ENCODE data around the gene DDX31. TPM values are rescaled to one million over a fixed set of nuclear protein-coding genes. Genes with fewer than 3 reads are reported as not detected.

Gene DDX31
- total RNA-seq, 2 experiments from 2014 or later = 28.3 to 28.8 TPM

DNA sequence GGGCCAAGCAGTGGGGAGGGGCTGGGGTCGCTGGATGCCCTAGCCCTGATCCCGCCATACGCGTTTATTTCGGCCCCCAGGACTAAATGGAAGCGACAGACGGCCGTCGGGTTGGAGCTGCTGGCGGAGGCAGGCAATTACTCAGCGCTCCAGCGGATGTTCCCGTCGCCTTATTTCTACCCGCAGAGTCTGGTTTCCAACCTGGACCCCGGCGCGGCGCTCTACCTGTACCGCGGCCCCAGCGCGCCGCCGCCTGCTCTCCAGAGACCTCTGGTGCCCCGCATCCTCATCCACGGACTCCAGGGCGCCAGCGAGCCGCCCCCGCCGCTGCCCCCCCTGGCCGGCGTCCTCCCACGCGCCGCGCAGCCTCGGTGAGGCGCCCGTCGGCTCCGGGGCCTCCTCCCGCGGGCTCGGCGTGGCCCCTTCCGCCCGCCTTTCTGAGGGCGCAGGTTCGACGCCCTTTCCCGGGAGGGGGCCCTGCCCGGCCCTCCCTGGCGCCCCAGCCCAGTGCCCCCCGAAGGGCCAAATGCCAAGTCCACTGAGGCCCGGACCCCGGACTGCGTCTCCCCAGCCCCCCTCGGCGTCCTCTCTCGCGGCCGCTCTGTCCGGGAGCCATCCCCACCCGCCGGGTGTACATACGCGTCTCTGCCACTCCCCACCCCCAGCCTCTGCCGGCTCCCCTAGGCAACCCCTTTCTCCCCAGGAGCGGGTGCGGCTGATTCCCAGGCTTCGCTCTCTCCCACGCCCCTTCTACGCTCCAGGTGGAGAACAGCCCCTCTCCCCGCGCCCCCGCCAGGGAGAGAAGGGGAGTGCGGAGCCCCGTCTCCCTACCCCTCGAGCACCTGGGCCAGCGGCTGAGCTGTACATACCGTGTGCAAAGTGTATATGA is 80.4 kb downstream of the DDX31 start:
- no TSS peak for BruUV-seq (replicated peaks)

DNA sequence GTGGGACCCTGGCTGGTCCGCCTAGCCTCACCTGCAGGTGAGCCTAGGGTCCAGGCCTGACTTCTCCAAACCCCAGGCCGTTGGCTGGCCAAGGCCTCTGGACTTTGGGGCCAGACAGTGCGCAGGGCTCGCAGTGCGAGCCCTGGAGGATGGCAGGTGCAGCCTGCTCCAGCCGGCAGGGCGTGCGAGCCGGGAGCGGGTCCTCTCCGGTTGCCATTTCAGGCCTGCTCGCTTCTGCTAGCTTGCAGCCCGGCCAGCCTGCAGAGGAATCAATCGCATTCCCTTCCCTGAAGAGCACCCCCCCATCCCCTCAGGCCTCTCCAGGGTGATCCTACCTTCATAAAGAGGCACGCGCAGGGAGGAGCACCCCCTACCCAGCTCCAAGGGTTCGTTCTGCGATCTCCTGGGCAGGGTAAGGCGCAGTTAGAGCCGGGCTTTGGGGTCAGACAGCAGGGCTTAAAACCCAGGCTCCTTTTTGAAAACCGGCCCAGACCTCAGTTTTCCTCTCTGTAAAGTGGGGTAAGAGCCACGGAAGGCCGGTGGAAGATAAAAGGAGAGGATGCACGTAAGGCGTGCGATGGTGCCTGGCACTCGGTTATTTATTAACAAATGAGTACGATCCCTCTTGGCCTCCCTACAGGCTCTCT is 81.2 kb downstream of the DDX31 start:
- intact Hi-C loops (cut with micrococcal nuclease; ENCODE audit: unreplicated experiment) = no loop called here
- no peaks in the 10 kb centered on the region for H3K4me1 ChIP-seq (ENCODE audit: insufficient read depth, low read length, poor library complexity, severe bottlenecking)
- no peaks in the 10 kb centered on the region for H3K79me2 ChIP-seq (ENCODE audit: insufficient read depth, low read depth, low read length)
- H3K27ac ChIP-seq (ENCODE audit: low read depth, low read length, poor library complexity, severe bottlenecking) = no peak overlapping the region
- DNase-seq (ENCODE audit: low spot score) = no peak
- ChIA-PET POLR2A (interaction anchor here (0.6 kb wide), 1 partner anchor 161 kb away, joined by 3 read pairs; no protein-coding TSS in a partner anchor), CTCF (ENCODE audit: unreplicated experiment) (no interaction called here)
- TF ChIP-seq, protein P1, sequence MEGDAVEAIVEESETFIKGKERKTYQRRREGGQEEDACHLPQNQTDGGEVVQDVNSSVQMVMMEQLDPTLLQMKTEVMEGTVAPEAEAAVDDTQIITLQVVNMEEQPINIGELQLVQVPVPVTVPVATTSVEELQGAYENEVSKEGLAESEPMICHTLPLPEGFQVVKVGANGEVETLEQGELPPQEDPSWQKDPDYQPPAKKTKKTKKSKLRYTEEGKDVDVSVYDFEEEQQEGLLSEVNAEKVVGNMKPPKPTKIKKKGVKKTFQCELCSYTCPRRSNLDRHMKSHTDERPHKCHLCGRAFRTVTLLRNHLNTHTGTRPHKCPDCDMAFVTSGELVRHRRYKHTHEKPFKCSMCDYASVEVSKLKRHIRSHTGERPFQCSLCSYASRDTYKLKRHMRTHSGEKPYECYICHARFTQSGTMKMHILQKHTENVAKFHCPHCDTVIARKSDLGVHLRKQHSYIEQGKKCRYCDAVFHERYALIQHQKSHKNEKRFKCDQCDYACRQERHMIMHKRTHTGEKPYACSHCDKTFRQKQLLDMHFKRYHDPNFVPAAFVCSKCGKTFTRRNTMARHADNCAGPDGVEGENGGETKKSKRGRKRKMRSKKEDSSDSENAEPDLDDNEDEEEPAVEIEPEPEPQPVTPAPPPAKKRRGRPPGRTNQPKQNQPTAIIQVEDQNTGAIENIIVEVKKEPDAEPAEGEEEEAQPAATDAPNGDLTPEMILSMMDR (conservative IDR thresholded peaks at IDR 0.05; ENCODE audit: low read length) = no peak
- TF ChIP-seq EZH2phosphoT487 (IDR thresholded peaks at IDR 0.05; ENCODE audit: borderline replicate concordance, low read depth, low read length) = no peak
- H3K4me3 ChIP-seq (ENCODE audit: low read depth, low read length, poor library complexity, severe bottlenecking) = no peak overlapping the region
- H3K9me3 ChIP-seq (ENCODE audit: low read length) = no peaks in the 10 kb centered on the region
- no peaks in the 10 kb centered on the region for H3K9me2 ChIP-seq (ENCODE audit: insufficient read depth, low read length)
- no peak overlapping the region for H2AFZ ChIP-seq (ENCODE audit: low read length)
- H3K4me2 ChIP-seq (ENCODE audit: low read length) = no peak overlapping the region
- no peaks in the 10 kb centered on the region for H4K20me1 ChIP-seq (ENCODE audit: insufficient read depth, low read length)
- no TSS peak for BruUV-seq (replicated peaks)
- peaks cover 7% of the 10 kb centered on the region; the same call in 1 of the 2 replicates for H3K36me3 ChIP-seq (ENCODE audit: insufficient read depth, low read length)

More for the DNA sequence above, 80.4 kb downstream of the DDX31 start:
- Histone ChIP-seq H3K27ac (ENCODE audit: low read depth, low read length, poor library complexity, severe bottlenecking) (no peak overlapping the region), H3K9me3 (ENCODE audit: low read length) (no peaks in the 10 kb centered on the region), H3K4me2 (ENCODE audit: low read length) (no peak overlapping the region), H2AFZ (ENCODE audit: low read length) (no peak overlapping the region), H3K4me3 (ENCODE audit: low read depth, low read length, poor library complexity, severe bottlenecking) (no peak overlapping the region), H3K4me1 (ENCODE audit: insufficient read depth, low read length, poor library complexity, severe bottlenecking) (no peaks in the 10 kb centered on the region), H3K36me3 (ENCODE audit: insufficient read depth, low read length) (peaks cover 10% of the 10 kb centered on the region), H3K79me2 (ENCODE audit: insufficient read depth, low read depth, low read length) (no peaks in the 10 kb centered on the region), H4K20me1 (ENCODE audit: insufficient read depth, low read length) (no peaks in the 10 kb centered on the region), H3K9me2 (ENCODE audit: insufficient read depth, low read length) (no peaks in the 10 kb centered on the region)
- DNase-seq (ENCODE audit: low spot score) = no peak
- CTCF ChIA-PET (ENCODE audit: unreplicated experiment) = no interaction called here
- intact Hi-C loops (cut with micrococcal nuclease; ENCODE audit: unreplicated experiment) = no loop called here
- TF ChIP-seq EZH2phosphoT487 (IDR thresholded peaks at IDR 0.05; ENCODE audit: borderline replicate concordance, low read depth, low read length) = no peak
- TF ChIP-seq, protein P1 (conservative IDR thresholded peaks at IDR 0.05; ENCODE audit: low read length) = no peak
- POLR2A ChIA-PET = no interaction called here
